Stimulated activated naive CD8-positive, alpha-beta T cell treated with anti-CD3 and anti-CD28 coated beads, Interleukin-15, Interleukin-2, amounts not matched to agents 100 U/mL and 50 U/mL, for 24 hours (primary cell): ENCODE data around the gene IDH3G.

Source experiments
- ATAC-seq: fragments of 150-1000 bp; cut with Tn5 transposase; one replicate; pipeline ENCODE4 v1.10.0; 2021
- DNase-seq: peaks from one replicate; pipeline ENCODE4 v3.0.0; 2021

Gene IDH3G

GRCh38 chrX:153773218-153773611 is 21.0 kb downstream of the IDH3G start:
- ATAC-seq: no peak

GRCh38 chrX:153772316-153773217 is 21.6 kb downstream of the IDH3G start:
- no peak for ATAC-seq
- no peak for DNase-seq

More at GRCh38 chrX:153773218-153773611, 21.0 kb downstream of the IDH3G start:
- DNase-seq: no peak

GRCh38 chrX:153771415-153772315 is 22.5 kb downstream of the IDH3G start:
- ATAC-seq (no peak), DNase-seq (no peak)

- DNase-seq (no peak), ATAC-seq (no peak)
Measured at GRCh38 chrX:153770601-153771414, 23.4 kb downstream of the IDH3G start.

GRCh38 chrX:153769865-153770600 is 24.1 kb downstream of the IDH3G start:
- ATAC-seq: no peak
- DNase-seq: no peak

GRCh38 chrX:153769158-153769864 is 24.9 kb downstream of the IDH3G start:
- no peak for ATAC-seq
- DNase-seq: no peak

- no peak for DNase-seq
Measured at GRCh38 chrX:153768311-153769157, 25.6 kb downstream of the IDH3G start.

GRCh38 chrX:153767674-153768055 is 26.5 kb downstream of the IDH3G start:
- DNase-seq (no peak), ATAC-seq (no peak)

More at GRCh38 chrX:153768311-153769157, 25.6 kb downstream of the IDH3G start:
- ATAC-seq: no peak

- no peak for ATAC-seq
Measured at GRCh38 chrX:153766871-153767673, 27.1 kb downstream of the IDH3G start.

GRCh38 chrX:153766098-153766817 is 27.9 kb downstream of the IDH3G start:
- DNase-seq: peak; percentile 63
- ATAC-seq: peak; percentile 83

More at GRCh38 chrX:153766871-153767673, 27.1 kb downstream of the IDH3G start:
- no peak for DNase-seq

GRCh38 chrX:153765138-153766079 is 28.8 kb downstream of the IDH3G start:
- DNase-seq: no peak
- ATAC-seq: no peak

- ATAC-seq (no peak), DNase-seq (no peak)
Measured at GRCh38 chrX:153764786-153765137, 29.4 kb downstream of the IDH3G start.

- DNase-seq (peak; percentile 80), ATAC-seq (peak; percentile 81)
Measured at GRCh38 chrX:153763989-153764755, 30.0 kb downstream of the IDH3G start, which contains the start of gene PLXNB3. TSS of gene PLXNB3 (plus strand) at chrX:153764249. CDS start at chrX:153765536, 1,287 bp downstream.

GRCh38 chrX:153763298-153763932 is 30.8 kb downstream of the IDH3G start:
- DNase-seq (no peak), ATAC-seq (no peak)

GRCh38 chrX:153762626-153763173 is 31.5 kb downstream of the IDH3G start:
- DNase-seq (no peak), ATAC-seq (no peak)
